Measurements from ENCODE around the gene FAM193A.

GRCh38 chr4:2742823-2743517 lies 206.5 kb downstream of the FAM193A start:
- no peak for TF ChIP-seq CTCF (IDR thresholded peaks at IDR 0.05)
- TF ChIP-seq POLR2A (IDR thresholded peaks at IDR 0.05), result no peak
- no peak for TF ChIP-seq POLR2AphosphoS5 (IDR thresholded peaks at IDR 0.05)
- no peak for TF ChIP-seq EP300 (IDR thresholded peaks at IDR 0.05; ENCODE audit: low read depth)

Measured in transverse colon (tissue), 4 donors.